ENCODE data around the gene ANKHD1. TPM values are rescaled to one million over a fixed set of nuclear protein-coding genes. Genes with fewer than 3 reads are reported as not detected.

The ANKHD1 gene
- total RNA-seq, 2 experiments from 2014 or later, result 148 to 156 TPM

DNA sequence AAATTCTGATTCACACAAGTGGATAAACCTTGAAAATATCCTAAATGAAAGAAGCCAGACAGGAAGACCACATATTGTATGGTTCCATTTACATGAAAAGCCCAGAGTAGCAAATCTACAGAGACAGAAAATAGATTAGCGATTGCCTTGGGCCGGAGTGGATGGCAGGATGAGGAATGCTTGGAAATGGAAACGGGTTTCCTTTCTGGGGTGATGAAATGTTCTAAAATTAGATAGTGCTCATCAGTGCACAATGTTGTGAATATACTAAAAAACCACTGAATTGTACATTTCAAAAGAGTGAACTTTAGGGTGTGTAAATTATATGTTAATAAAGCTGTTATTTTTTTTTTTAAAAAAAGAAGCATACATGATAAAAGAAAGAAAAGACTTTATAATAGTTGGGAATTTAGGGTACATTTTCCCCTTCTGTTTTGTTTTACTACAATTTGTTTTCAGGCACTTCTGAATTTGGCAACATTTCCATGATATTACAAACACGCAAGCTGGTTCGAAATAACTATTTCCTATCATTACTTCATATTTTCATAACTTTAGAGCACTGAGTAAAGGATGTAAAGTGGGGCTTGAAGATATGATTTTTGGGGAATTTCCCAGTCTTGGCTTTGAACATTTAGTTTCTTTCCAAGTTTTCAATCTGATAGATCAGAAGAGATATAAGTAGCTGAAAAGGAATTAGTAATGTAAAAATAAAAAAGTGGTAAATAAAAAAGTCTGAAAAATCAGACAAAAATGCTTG is 186.9 kb downstream of the ANKHD1 start:
- H3K9me3 Mint-ChIP-seq, result peaks cover under 1% of the 10 kb centered on the region
- ATAC-seq (ENCODE audit: low read depth), result no peak
- no peak overlapping the region for H3K4me3 Mint-ChIP-seq
- H3K36me3 Mint-ChIP-seq, result no peaks in the 10 kb centered on the region
- no peak for DNase-seq
- POLR2A ChIA-PET, result no interaction called here
- peaks cover 14% of the 10 kb centered on the region for H3K27me3 Mint-ChIP-seq
- no peak overlapping the region for H3K27ac Mint-ChIP-seq
- no peaks in the 10 kb centered on the region for H3K4me1 Mint-ChIP-seq

Small RNAs within 50 kb of the gene (microRNA-seq; reads per million reads assigned to microRNA genes)
- gene MIR6831, result not detected

Other genes with a start within 250 kb of the ANKHD1 start
- gene CYSTM1, start 226.6 kb upstream of the ANKHD1 start, total RNA-seq, result 10 to 100 TPM; 12.1 to 13.5 TPM
- 10 to 100 TPM; 47.7 to 48.3 TPM for gene PFDN1, start 98.7 kb upstream of the ANKHD1 start, total RNA-seq
- gene HBEGF, start 55.2 kb upstream of the ANKHD1 start, total RNA-seq, result 10 to 100 TPM; 12.8 TPM
- under 1 TPM; 0.17 to 0.31 TPM for gene SLC4A9, start 41.6 kb upstream of the ANKHD1 start, total RNA-seq
- 10 to 100 TPM; 11.8 to 12.0 TPM for gene EIF4EBP3, start 145.8 kb downstream of the ANKHD1 start, total RNA-seq
- gene SRA1, start 155.6 kb downstream of the ANKHD1 start, total RNA-seq, result 10 to 100 TPM; 34.4 to 36.9 TPM
- gene APBB3, start 162.8 kb downstream of the ANKHD1 start, total RNA-seq, result 10 to 100 TPM; 41.3 to 47.7 TPM
- gene SLC35A4, start 163.0 kb downstream of the ANKHD1 start, total RNA-seq, result 10 to 100 TPM; 80.8 to 94.0 TPM
- gene CD14, start 231.3 kb downstream of the ANKHD1 start, total RNA-seq, result 1 to 10 TPM; 3.5 to 4.1 TPM
- 10 to 100 TPM; 39.2 to 43.7 TPM for gene TMCO6, start 237.6 kb downstream of the ANKHD1 start, total RNA-seq
- gene NDUFA2, start 245.8 kb downstream of the ANKHD1 start, total RNA-seq, result 10 to 100 TPM; 65.9 to 66.6 TPM
- 100 to 1,000 TPM; 135 to 140 TPM for gene IK, start 246.0 kb downstream of the ANKHD1 start, total RNA-seq